OCI-LY3 (cell line): ENCODE measurements around the gene OLIG3.

Source experiments
- H2AFZ ChIP-seq: fragments of 200-600, 300-600 bp; shearing (Covaris generic); 2 replicates; pipeline ENCODE4 v1.6.0; 2014; ENCODE audit warnings: antibody characterized with exemption, low read depth, low read length
- H3K27ac ChIP-seq: fragments of 200-600, 300-600 bp; sonication (generic); 2 replicates; pipeline ENCODE4 v1.5.1; 2014; ENCODE audit warnings: mild to moderate bottlenecking, low read length, moderate library complexity, mixed read lengths
- H3K27me3 ChIP-seq: fragments of 200-600, 300-600 bp; sonication (generic); 2 replicates; pipeline ENCODE4 v1.6.1; 2014; ENCODE audit warnings: low read depth, low read length, mixed read lengths
- H3K36me3 ChIP-seq: fragments of 200-600, 300-600 bp; sonication (generic); replicated peaks from 2 replicates; pipeline ENCODE3; 2014; ENCODE audit warnings: low read depth, low read length, mixed read lengths
- H3K4me1 ChIP-seq: fragments of 300-600, 200-600 bp; sonication (generic); 2 replicates; pipeline ENCODE4 v1.6.1; 2014; ENCODE audit warnings: low read length, mixed read lengths
- H3K4me2 ChIP-seq: fragments of 200-600, 300-600 bp; sonication (generic); 2 replicates; pipeline ENCODE4 v1.6.1; 2014; ENCODE audit warnings: low read length, mixed read lengths
- H3K4me3 ChIP-seq: fragments of 300-600, 200-600 bp; sonication (generic); 2 replicates; pipeline ENCODE4 v1.5.1; 2014; ENCODE audit warnings: antibody characterized with exemption, mild to moderate bottlenecking, low read length, moderate library complexity
- H3K79me2 ChIP-seq: fragments of 300-600, 200-600 bp; shearing (Covaris generic); 2 replicates; pipeline ENCODE4 v1.6.1; 2014; ENCODE audit warnings: mild to moderate bottlenecking, low read length, mixed read lengths
- H3K9ac ChIP-seq: fragments of 300-600, 200-600 bp; shearing (Covaris generic); 2 replicates; pipeline ENCODE4 v1.6.0; 2014; ENCODE audit warnings: mild to moderate bottlenecking, low read length, moderate library complexity
- H3K9me3 ChIP-seq: fragments of 200-600, 300-600 bp; shearing (Covaris generic); 2 replicates; pipeline ENCODE4 v1.6.1; 2014; ENCODE audit warnings: low read length, mixed read lengths; ENCODE audit not compliant: insufficient read depth
- H4K20me1 ChIP-seq: fragments of 200-600, 300-600 bp; sonication (generic); 2 replicates; pipeline ENCODE4 v1.6.1; 2016; ENCODE audit warnings: low read length, mixed read lengths; ENCODE audit not compliant: insufficient read depth
- CTCF ChIP-seq: fragments of 200-600, 300-600 bp; sonication (generic); IDR thresholded peaks from 2 replicates; pipeline ENCODE4 v1.5.1; 2014; ENCODE audit warnings: antibody characterized with exemption, low read length, low read depth
- EZH2phosphoT487 ChIP-seq: fragments of 200-600 bp; shearing (Covaris generic); IDR thresholded peaks from 2 replicates; pipeline ENCODE4 v1.6.1; 2018; ENCODE audit warnings: antibody characterized with exemption, mixed run types, low read depth

Gene OLIG3

GRCh38 chr6:137490961-137491360 lies 3.2 kb downstream of the OLIG3 start:
- H3K4me2 ChIP-seq: no peak overlapping the region
- no peak for TF ChIP-seq EZH2phosphoT487
- no peak for TF ChIP-seq CTCF
- no peak overlapping the region for H3K27ac ChIP-seq
- no peak overlapping the region for H2AFZ ChIP-seq
- H3K9ac ChIP-seq: no peak overlapping the region
- H3K36me3 ChIP-seq: no peaks in the 10 kb centered on the region
- no peaks in the 10 kb centered on the region for H3K9me3 ChIP-seq
- H3K4me1 ChIP-seq: no peaks in the 10 kb centered on the region
- no peaks in the 10 kb centered on the region for H4K20me1 ChIP-seq
- H3K27me3 ChIP-seq: no peaks in the 10 kb centered on the region
- no peaks in the 10 kb centered on the region for H3K79me2 ChIP-seq
- H3K4me3 ChIP-seq: no peak overlapping the region

DNA sequence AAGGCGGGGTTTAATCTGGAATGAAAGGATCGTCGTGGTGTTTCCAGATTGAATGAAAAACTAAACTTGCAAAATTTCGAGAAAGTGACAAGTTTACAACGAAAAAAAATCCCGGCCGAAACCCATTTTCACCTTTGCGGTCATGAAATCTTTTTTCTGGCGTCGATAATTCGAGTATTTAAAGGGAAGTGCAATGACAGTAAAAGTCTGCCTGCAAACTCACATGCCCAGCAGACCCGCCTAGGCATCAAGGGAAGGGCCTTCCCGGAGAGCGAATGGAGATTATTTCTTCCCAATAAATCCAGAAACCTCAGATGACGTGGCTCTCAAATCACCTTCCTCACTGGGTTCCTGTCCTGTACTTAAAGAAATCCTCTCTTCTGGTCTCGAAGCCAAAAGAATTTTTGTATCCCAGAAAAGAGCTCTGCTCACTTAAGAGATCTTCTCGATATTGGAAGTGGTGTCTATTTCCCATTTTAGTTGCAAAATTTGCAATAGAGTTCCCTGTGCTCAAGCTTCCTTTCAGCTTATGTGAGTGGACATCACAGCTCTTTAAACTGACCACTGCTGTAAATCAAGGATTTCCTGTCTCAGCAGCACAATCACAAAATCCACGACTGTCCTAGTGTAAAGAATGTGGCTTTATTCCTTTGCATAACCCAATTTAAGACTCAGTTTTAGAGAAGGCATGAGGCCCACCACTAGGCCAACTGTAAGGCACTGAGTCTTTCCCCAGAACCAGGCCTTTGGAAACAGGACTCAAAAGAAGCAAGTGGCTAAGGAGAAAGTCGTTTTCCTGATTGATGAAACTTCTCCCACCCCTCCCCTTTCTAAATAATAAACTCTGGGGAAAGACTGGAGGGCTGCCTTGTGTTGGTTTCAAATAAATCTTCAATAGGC lies 3.9 kb downstream of the OLIG3 start:
- no peak overlapping the region for H3K4me2 ChIP-seq
- H4K20me1 ChIP-seq: no peaks in the 10 kb centered on the region
- H3K36me3 ChIP-seq: no peaks in the 10 kb centered on the region
- no peak overlapping the region for H3K27ac ChIP-seq
- H3K79me2 ChIP-seq: no peaks in the 10 kb centered on the region
- no peak overlapping the region for H3K9ac ChIP-seq
- no peaks in the 10 kb centered on the region for H3K9me3 ChIP-seq
- H2AFZ ChIP-seq: no peak overlapping the region
- no peak overlapping the region for H3K4me3 ChIP-seq
- no peak for TF ChIP-seq EZH2phosphoT487
- TF ChIP-seq CTCF: no peak
- H3K4me1 ChIP-seq: no peaks in the 10 kb centered on the region
- H3K27me3 ChIP-seq: no peaks in the 10 kb centered on the region

GRCh38 chr6:137489046-137490005 lies 4.9 kb downstream of the OLIG3 start:
- Histone ChIP-seq H3K9ac (no peak overlapping the region), H2AFZ (no peak overlapping the region), H4K20me1 (no peaks in the 10 kb centered on the region), H3K27ac (no peak overlapping the region), H3K9me3 (no peaks in the 10 kb centered on the region), H3K27me3 (no peaks in the 10 kb centered on the region), H3K79me2 (no peaks in the 10 kb centered on the region), H3K36me3 (no peaks in the 10 kb centered on the region), H3K4me3 (no peak overlapping the region), H3K4me1 (no peaks in the 10 kb centered on the region), H3K4me2 (no peak overlapping the region)
- TF ChIP-seq EZH2phosphoT487 (no peak), CTCF (no peak)
